ENCODE data around the gene ELOVL7.

DNA sequence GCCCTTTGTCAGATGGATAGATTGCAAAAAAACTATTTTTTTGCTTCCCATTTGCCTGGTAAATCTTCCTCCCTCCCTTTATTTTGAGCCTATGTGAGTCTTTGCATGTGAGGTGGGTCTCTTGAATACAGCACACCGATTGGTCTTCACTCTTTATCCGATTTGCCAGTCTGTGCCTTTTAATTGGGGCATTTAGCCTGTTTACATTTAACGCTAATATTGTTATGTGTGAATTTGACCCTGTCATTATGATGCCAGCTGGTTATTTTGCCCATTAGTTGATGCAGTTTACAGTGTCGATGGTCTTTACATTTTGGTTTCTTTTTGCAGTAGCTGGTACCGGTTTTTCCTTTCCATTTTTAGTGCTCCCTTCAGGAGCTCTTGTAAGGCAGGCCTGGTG, 131.1 kb downstream of the ELOVL7 start:
- TF ChIP-seq, protein P1, sequence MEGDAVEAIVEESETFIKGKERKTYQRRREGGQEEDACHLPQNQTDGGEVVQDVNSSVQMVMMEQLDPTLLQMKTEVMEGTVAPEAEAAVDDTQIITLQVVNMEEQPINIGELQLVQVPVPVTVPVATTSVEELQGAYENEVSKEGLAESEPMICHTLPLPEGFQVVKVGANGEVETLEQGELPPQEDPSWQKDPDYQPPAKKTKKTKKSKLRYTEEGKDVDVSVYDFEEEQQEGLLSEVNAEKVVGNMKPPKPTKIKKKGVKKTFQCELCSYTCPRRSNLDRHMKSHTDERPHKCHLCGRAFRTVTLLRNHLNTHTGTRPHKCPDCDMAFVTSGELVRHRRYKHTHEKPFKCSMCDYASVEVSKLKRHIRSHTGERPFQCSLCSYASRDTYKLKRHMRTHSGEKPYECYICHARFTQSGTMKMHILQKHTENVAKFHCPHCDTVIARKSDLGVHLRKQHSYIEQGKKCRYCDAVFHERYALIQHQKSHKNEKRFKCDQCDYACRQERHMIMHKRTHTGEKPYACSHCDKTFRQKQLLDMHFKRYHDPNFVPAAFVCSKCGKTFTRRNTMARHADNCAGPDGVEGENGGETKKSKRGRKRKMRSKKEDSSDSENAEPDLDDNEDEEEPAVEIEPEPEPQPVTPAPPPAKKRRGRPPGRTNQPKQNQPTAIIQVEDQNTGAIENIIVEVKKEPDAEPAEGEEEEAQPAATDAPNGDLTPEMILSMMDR (IDR thresholded peaks at IDR 0.05) = no peak
- TF ChIP-seq POLR2A (IDR thresholded peaks at IDR 0.05) (no peak), EP300 (IDR thresholded peaks at IDR 0.05) (no peak)

Measured in ovary (tissue), 3 donors.